Measurements from ENCODE around the gene PIP4K2A.

The PIP4K2A gene

GRCh38 chr10:22599048-22599561 lies 115.3 kb downstream of the PIP4K2A start:
- no peak for DNase-seq (ENCODE audit: low read depth)

- no peak for DNase-seq (ENCODE audit: low read depth)
Measured at GRCh38 chr10:22598478-22598877, 115.9 kb downstream of the PIP4K2A start.

GRCh38 chr10:22597138-22597537 lies 117.2 kb downstream of the PIP4K2A start:
- DNase-seq (ENCODE audit: low read depth) = no peak

GRCh38 chr10:22593636-22594198 lies 120.7 kb downstream of the PIP4K2A start:
- DNase-seq (ENCODE audit: low read depth) = no peak

- DNase-seq (ENCODE audit: low read depth) = no peak
Measured at GRCh38 chr10:22593026-22593425, 121.4 kb downstream of the PIP4K2A start.

- DNase-seq (ENCODE audit: low read depth) = no peak
Measured at GRCh38 chr10:22589851-22590514, 124.4 kb downstream of the PIP4K2A start.

- DNase-seq (ENCODE audit: low read depth) = no peak
Measured at GRCh38 chr10:22588462-22588861, 125.9 kb downstream of the PIP4K2A start.

GRCh38 chr10:22583683-22584082 lies 130.7 kb downstream of the PIP4K2A start:
- no peak for DNase-seq (ENCODE audit: low read depth)

- no peak for DNase-seq (ENCODE audit: low read depth)
Measured at GRCh38 chr10:22581461-22581860, 132.9 kb downstream of the PIP4K2A start.

- no peak for DNase-seq (ENCODE audit: low read depth)
Measured at GRCh38 chr10:22580711-22581110, 133.7 kb downstream of the PIP4K2A start.

- DNase-seq (ENCODE audit: low read depth) = no peak
Measured at GRCh38 chr10:22579826-22580225, 134.6 kb downstream of the PIP4K2A start.

- no peak for DNase-seq (ENCODE audit: low read depth)
Measured at GRCh38 chr10:22573820-22574569, 140.4 kb downstream of the PIP4K2A start.

GRCh38 chr10:22570733-22571430 lies 143.5 kb downstream of the PIP4K2A start:
- DNase-seq (ENCODE audit: low read depth) = no peak

GRCh38 chr10:22570234-22570633 lies 144.1 kb downstream of the PIP4K2A start:
- no peak for DNase-seq (ENCODE audit: low read depth)

- DNase-seq (ENCODE audit: low read depth) = no peak
Measured at GRCh38 chr10:22568928-22569327, 145.4 kb downstream of the PIP4K2A start.

GRCh38 chr10:22564060-22564459 lies 150.3 kb downstream of the PIP4K2A start:
- no peak for DNase-seq (ENCODE audit: low read depth)

GRCh38 chr10:22561909-22562308 lies 152.5 kb downstream of the PIP4K2A start:
- DNase-seq (ENCODE audit: low read depth) = no peak

- no peak for DNase-seq (ENCODE audit: low read depth)
Measured at GRCh38 chr10:22560913-22561239, 153.5 kb downstream of the PIP4K2A start.

- DNase-seq (ENCODE audit: low read depth) = no peak
Measured at GRCh38 chr10:22560096-22560912, 154.1 kb downstream of the PIP4K2A start.

GRCh38 chr10:22557321-22557720 lies 157.1 kb downstream of the PIP4K2A start:
- no peak for DNase-seq (ENCODE audit: low read depth)

- DNase-seq (ENCODE audit: low read depth) = no peak
Measured at GRCh38 chr10:22556774-22557173, 157.6 kb downstream of the PIP4K2A start.

Measured in T follicular helper cell (primary cell).